HEK293 (cell line): ENCODE measurements around the gene PBX2.
A peak's percentile ranks its signal among the peaks of the same experiment; 100 is the strongest.

Experiments
- CTCF ChIA-PET: fragments of 350-600 bp; formaldehyde crosslinking; extraction: SDS; loops from one replicate; lab custom pipeline; 2021; ENCODE audit warnings: antibody characterized with exemption; lab: Yijun Ruan, JAX
- POLR2A ChIA-PET: fragments of 300-600 bp; formaldehyde crosslinking; extraction: SDS; loops from one replicate; lab custom pipeline; 2020; ENCODE audit warnings: antibody characterized with exemption, inconsistent platforms; lab: Yijun Ruan, JAX
- H3K27ac ChIP-seq: fragments of 200-500 bp; sonication (Bioruptor generic); 2 replicates; pipeline ENCODE4 v1.5.1; 2014; ENCODE audit warnings: low read depth, low read length, control low read depth, inconsistent platforms; ENCODE audit errors: extremely low read depth
- H3K36me3 ChIP-seq, 2 experiments: fragments of 200-500 bp in 1 of 2; sonication (Bioruptor generic) in 1 of 2; 1 replicate in 1 of 2; 2 replicates in 1 of 2; pipeline ENCODE4 v1.5.1; 2014 to 2017; ENCODE audit warnings: inconsistent platforms in 2 of 2, low read length in 2 of 2; ENCODE audit not compliant: control insufficient read depth in 2 of 2, insufficient read depth in 1 of 2
- H3K4me1 ChIP-seq: fragments of 200-500 bp; sonication (Bioruptor generic); 2 replicates; pipeline ENCODE4 v1.5.1; 2014; ENCODE audit warnings: mild to moderate bottlenecking, low read length, inconsistent platforms; ENCODE audit not compliant: control insufficient read depth, insufficient read depth
- H3K4me3 ChIP-seq: 2 replicates; pipeline ENCODE4 v1.5.1; 2011; ENCODE audit warnings: low read depth, mild to moderate bottlenecking, control low read depth, low read length, moderate library complexity
- H3K9me3 ChIP-seq: fragments of 200-500 bp; sonication (Bioruptor generic); 2 replicates; pipeline ENCODE4 v1.5.1; 2014; ENCODE audit warnings: low read depth, low read length, inconsistent platforms; ENCODE audit not compliant: control insufficient read depth, insufficient read depth
- EGR2 ChIP-seq: fragments of 450-650 bp; formaldehyde crosslinking; IDR thresholded peaks from 2 replicates; pipeline ENCODE4 v1.5.1; 2016; ENCODE audit warnings: low read depth, missing biosample characterization, missing genetic modification characterization
- ELK4 ChIP-seq: IDR thresholded peaks from 2 replicates; pipeline ENCODE4 v1.6.1; 2011; ENCODE audit warnings: mild to moderate bottlenecking, low read depth, low read length, borderline replicate concordance
- IKZF3 ChIP-seq: fragments of 450-650 bp; IDR thresholded peaks from 2 replicates; pipeline ENCODE4 v1.5.0; 2018; ENCODE audit warnings: missing biosample characterization, mild to moderate bottlenecking, missing genetic modification characterization, moderate library complexity
- KLF8 ChIP-seq: fragments of 450-650 bp; formaldehyde crosslinking; IDR thresholded peaks from 2 replicates; pipeline ENCODE4 v1.5.1; 2016; ENCODE audit warnings: missing biosample characterization, missing genetic modification characterization
- MYNN ChIP-seq: fragments of 450-650 bp; formaldehyde crosslinking; IDR thresholded peaks from 2 replicates; pipeline ENCODE4 v1.5.1; 2016; ENCODE audit warnings: missing biosample characterization, missing genetic modification characterization, borderline replicate concordance
- PBX3 ChIP-seq: sonication (generic); formaldehyde crosslinking; IDR thresholded peaks from 2 replicates; pipeline ENCODE4 v1.8.1; 2022; ENCODE audit warnings: mild to moderate bottlenecking, moderate library complexity, missing genetic modification reagents
- PRDM1 ChIP-seq: fragments of 450-650 bp; formaldehyde crosslinking; IDR thresholded peaks from 2 replicates; pipeline ENCODE4; 2016; ENCODE audit warnings: missing biosample characterization, missing genetic modification characterization
- SP2 ChIP-seq: fragments of 450-650 bp; formaldehyde crosslinking; IDR thresholded peaks from 2 replicates; pipeline ENCODE4 v1.5.1; 2016; ENCODE audit warnings: missing biosample characterization, missing genetic modification characterization
- ZBTB17 ChIP-seq: fragments of 450-650 bp; formaldehyde crosslinking; IDR thresholded peaks from 2 replicates; pipeline ENCODE4 v1.5.1; 2016; ENCODE audit warnings: missing biosample characterization, missing genetic modification characterization
- ZBTB7A ChIP-seq: fragments of 450-650 bp; formaldehyde crosslinking; IDR thresholded peaks from 2 replicates; pipeline ENCODE4 v1.5.1; 2016; ENCODE audit warnings: low read depth, missing biosample characterization, missing genetic modification characterization
- ZFP69B ChIP-seq: fragments of 450-650 bp; formaldehyde crosslinking; IDR thresholded peaks from 2 replicates; pipeline ENCODE4 v1.5.1; 2016; ENCODE audit warnings: missing biosample characterization, missing genetic modification characterization
- ZNF10 ChIP-seq: fragments of 450-650 bp; formaldehyde crosslinking; IDR thresholded peaks from 2 replicates; pipeline ENCODE4 v1.5.1; 2017; ENCODE audit warnings: missing biosample characterization, missing genetic modification characterization
- ZNF23 ChIP-seq: fragments of 450-650 bp; formaldehyde crosslinking; IDR thresholded peaks from 2 replicates; pipeline ENCODE4 v1.5.1; 2016; ENCODE audit warnings: missing biosample characterization, missing genetic modification characterization, borderline replicate concordance
- ZNF280D ChIP-seq: fragments of 450-650 bp; formaldehyde crosslinking; IDR thresholded peaks from 2 replicates; pipeline ENCODE4 v1.5.1; 2016; ENCODE audit warnings: missing biosample characterization, missing genetic modification characterization
- ZNF324 ChIP-seq: fragments of 450-650 bp; formaldehyde crosslinking; IDR thresholded peaks from 2 replicates; pipeline ENCODE4 v1.5.1; 2016; ENCODE audit warnings: missing biosample characterization, missing genetic modification characterization
- ZNF398 ChIP-seq: fragments of 450-650 bp; formaldehyde crosslinking; IDR thresholded peaks from 2 replicates; pipeline ENCODE4 v1.5.1; 2017; ENCODE audit warnings: missing biosample characterization, missing genetic modification characterization
- ZNF426 ChIP-seq: fragments of 450-650 bp; formaldehyde crosslinking; IDR thresholded peaks from 2 replicates; pipeline ENCODE4 v1.5.1; 2017; ENCODE audit warnings: missing biosample characterization, missing genetic modification characterization, mild to moderate bottlenecking, inconsistent platforms, moderate library complexity
- ZNF449 ChIP-seq: fragments of 450-650 bp; formaldehyde crosslinking; IDR thresholded peaks from 2 replicates; pipeline ENCODE4 v1.5.1; 2017; ENCODE audit warnings: missing biosample characterization, mild to moderate bottlenecking, missing genetic modification characterization, moderate library complexity
- ZNF521 ChIP-seq: fragments of 450-650 bp; formaldehyde crosslinking; IDR thresholded peaks from 2 replicates; pipeline ENCODE4 v1.5.1; 2017; ENCODE audit warnings: missing biosample characterization, mild to moderate bottlenecking, missing genetic modification characterization
- ZNF530 ChIP-seq: fragments of 450-650 bp; formaldehyde crosslinking; IDR thresholded peaks from 2 replicates; pipeline ENCODE4 v1.5.1; 2016; ENCODE audit warnings: low read depth, missing biosample characterization, missing genetic modification characterization

The PBX2 gene

GRCh38 chr6:32178547-32179440 is 11.2 kb downstream of the PBX2 start (continued):
- TF ChIP-seq ZNF280D (tag by site-specific recombination) (no peak), ZNF324 (no peak), ZNF23 (tag by site-specific recombination) (no peak), ZBTB7A (tag by site-specific recombination) (no peak), ZNF521 (tag by site-specific recombination) (no peak)
- TF ChIP-seq, all 188 proteins: peak for 24

GRCh38 chr6:32177788-32178546 is 12.0 kb downstream of the PBX2 start, which contains the start of gene RNF5:
Gene RNF5 (plus strand): TSS chr6:32178405. CDS start chr6:32178512, 107 bp downstream.
- ChIA-PET CTCF (interaction anchor here (0.6 to 1.6 kb wide), 7 partner anchors 15 to 236 kb away, joined by 3 to 15 read pairs (median 3); no protein-coding TSS in a partner anchor), POLR2A (interaction anchor here (0.5 to 2.5 kb wide), 17 partner anchors 7 to 794 kb away, joined by 3 to 38 read pairs (median 5); partner anchors contain the start of genes ATF6B, EGFL8, FKBPL and GPSM3)
- Histone ChIP-seq H3K36me3 (peaks cover 0 to 39% of the 10 kb centered on the region in 2 experiments; a peak in 2 of 3 replicates), H3K27ac (peak within 1 kb of the TSS; percentile 80), H3K9me3 (no peaks in the 10 kb centered on the region), H3K4me3 (peak within 1 kb of the TSS; percentile 68), H3K4me1 (peaks cover 14% of the 10 kb centered on the region)
- TF ChIP-seq ZNF449 (peak; percentile 50; the same call in 1 of the 2 replicates), ZNF280D (tag by site-specific recombination) (no peak), EGR2 (peak; percentile 84; the same call in 1 of the 2 replicates), ZFP69B (no peak), PBX3 (peak; percentile 98), ZNF426 (tag by site-specific recombination) (no peak), KLF8 (tag by site-specific recombination) (no peak), ZNF10 (peak; percentile 80; the same call in 1 of the 2 replicates), ZBTB17 (tag by site-specific recombination) (peak; percentile 68; the same call in 1 of the 2 replicates), SP2 (tag by site-specific recombination) (peak; percentile 97), IKZF3 (tag by site-specific recombination) (no peak), ELK4 (no peak), ZNF398 (tag by site-specific recombination) (no peak), ZNF530 (no peak), PRDM1 (tag by site-specific recombination) (peak; percentile 84; the same call in 1 of the 2 replicates), MYNN (tag by site-specific recombination) (peak; percentile 87)
